ENCODE data around the gene MYO3A.
A peak's percentile ranks its signal among the peaks of the same experiment; 100 is the strongest.
"Not testable (repeated sequence)": the region's sequence is repeated elsewhere in the genome, so short reads cannot be mapped to it uniquely, and the experiment has no call there.

Gene MYO3A

DNA sequence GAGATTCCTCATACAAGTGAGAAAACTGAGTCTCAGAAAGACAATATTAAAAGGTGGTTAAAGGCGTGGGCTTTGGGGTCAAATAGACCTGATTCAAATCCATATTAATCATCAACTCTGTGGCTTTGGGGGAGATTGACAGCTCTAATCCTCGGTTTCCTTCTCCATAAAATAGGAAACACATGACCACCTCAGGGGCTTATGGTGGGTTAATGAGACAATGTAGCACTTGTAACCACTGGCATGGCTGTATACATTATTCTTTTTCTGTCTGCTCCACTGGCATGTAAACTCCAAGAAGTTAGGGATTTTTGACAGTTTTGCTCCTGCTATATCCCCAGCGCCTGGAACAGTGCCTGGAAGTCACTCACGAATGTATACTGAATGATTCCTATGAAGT is 161.8 kb downstream of the MYO3A start:
- DNase-seq = no peak

DNA sequence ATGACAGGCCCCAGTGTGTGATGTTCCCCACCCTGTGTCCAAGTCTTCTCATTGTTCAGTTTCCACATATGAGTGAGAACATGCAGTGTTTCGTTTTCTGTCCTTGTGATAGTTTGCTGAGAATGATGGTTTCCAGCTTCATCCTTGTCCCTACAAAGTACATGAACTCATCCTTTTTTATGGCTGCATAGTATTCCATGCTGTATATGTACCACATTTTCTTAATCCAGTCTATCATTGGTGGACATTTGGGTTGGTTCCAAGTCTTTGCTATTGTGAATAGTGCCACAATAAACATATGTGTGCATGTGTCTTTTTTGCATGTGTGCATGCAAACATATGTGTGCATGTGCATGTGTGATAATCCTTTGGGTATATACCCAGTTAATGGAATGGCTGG is 163.5 kb downstream of the MYO3A start:
- not testable (repeated sequence) for DNase-seq

DNA sequence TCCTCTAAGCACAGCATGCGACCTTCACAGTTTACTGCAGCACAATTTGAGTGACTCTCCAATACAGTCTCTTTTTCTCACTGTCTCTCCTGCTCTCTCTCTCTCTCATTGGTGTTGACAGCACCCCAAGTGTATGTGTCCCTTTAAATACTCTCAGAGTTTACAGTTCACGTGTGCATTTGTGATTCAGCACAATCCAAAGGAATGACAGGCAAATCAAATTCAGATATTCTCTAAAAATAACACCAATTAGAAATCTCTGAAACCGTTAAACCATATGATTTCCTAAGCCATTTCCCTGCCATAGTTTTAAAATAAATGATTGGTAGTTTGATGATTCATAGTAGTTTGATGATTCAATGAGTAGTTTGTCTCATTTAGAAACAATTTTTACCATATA is 178.5 kb downstream of the MYO3A start:
- DNase-seq = no peak

DNA sequence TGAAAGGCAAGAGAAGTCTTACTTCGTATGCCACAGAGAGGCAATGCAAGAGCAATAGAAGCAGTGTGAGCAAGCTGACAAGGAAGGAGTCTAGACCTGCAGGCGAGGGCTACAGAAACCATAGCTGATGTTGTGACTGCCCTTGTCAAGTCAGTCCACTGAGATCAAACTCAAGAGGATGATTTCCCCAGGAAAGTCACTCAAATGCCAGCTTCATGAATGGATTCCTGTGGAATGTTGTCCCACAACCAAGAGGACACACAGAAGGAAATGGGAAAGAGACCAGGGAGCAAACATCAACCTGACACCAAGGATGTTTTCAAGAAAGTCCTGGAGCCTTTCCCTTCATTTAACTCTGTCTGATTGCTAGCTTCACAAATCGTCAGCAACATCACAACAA is 204.6 kb downstream of the MYO3A start:
- no peak for DNase-seq

DNA sequence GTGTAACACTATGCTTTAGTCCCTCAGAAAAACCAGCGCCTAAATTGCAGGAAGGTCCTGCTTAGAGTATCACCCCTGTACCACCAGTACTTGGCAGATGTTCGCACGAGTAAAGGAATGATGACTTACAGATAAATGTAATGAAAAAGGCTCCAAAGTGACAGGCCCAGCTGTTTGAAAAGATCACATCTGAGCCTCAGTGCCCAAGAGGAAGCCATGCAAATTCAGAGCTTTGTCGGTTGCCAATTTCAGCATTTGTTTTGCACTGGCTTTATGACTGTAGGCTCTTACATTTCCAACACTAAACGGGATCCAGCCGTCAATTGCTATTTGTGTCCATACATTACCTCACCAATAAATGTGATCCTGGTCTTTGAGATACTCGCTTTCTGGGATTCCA is 222.0 kb downstream of the MYO3A start:
- DNase-seq = no peak

DNA sequence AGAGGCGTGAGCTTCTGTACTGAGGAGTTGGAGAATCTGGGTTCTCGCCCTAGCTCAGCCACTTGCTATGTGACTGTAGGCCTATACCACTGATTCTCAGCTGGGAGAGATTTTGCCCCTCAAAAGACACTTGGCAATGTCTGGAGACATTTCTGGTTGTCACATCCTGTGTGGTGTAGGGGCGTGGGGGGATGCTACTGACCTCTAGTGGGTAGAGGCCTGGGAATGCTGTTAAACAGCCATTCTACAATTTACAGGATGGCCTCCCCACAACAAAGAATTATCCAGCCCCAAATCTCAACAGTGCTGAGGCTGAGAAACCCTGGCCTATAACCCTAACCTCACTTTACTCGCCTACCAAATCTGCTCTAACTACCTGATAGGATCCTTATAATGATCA is 223.7 kb downstream of the MYO3A start:
- peak in 1 of 2 experiments; percentile 8 for DNase-seq

DNA sequence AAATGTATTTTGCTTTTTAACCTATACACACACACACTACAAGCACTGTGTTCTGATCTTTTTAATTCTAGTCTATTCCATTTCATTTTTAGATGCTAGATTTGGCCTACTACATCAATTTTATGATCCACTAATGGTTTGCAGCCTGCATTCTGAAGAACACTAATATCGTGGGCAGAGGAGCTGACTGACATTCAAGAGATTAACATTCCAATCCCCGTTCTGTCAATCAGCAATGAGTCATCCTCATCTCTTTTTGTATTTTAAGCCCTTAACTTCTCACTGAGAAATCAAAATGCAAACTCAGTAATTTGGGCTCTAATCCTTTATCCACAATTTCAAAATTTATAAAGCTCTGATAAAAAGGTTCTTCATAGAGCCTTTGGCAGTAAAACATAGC is 235.4 kb downstream of the MYO3A start:
- DNase-seq = no peak

DNA sequence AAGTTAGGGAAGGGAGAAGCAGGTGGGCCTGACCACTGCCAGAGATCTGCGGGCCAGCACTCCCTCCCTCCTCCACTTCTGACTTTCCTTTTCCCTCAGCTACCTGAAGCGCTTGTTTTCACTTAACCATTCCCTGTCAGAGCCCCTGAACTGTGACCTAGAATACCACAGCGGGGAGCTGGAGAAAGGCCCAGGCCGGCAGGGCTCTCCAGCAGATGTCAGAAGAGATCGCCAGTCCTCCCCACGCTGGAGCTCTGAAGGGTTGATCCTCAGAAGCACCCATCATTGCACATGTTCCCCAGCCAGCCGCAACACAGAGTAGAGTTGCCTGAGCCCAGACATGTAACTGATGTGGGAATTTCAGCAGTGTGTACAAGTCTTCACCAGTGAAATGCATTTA is 238.1 kb downstream of the MYO3A start:
- no peak for DNase-seq

DNA sequence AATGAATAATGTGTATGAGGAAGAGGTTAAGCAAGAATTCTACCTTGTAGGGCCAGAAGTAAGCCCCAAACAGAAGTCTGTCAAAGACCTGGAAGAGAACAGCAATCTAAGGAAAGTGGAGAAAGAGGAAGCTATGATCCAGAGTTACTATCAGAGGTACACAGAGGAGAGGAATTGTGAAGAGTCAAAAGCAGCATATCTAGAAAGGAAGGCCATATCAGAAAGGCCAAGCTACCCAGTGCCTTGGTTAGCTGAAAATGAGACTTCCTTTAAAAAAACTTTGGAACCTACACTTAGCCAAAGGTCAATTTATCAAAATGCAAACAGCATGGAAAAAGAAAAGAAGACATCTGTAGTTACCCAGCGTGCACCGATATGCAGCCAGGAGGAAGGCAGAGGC is 239.8 kb downstream of the MYO3A start:
- no peak for DNase-seq

DNA sequence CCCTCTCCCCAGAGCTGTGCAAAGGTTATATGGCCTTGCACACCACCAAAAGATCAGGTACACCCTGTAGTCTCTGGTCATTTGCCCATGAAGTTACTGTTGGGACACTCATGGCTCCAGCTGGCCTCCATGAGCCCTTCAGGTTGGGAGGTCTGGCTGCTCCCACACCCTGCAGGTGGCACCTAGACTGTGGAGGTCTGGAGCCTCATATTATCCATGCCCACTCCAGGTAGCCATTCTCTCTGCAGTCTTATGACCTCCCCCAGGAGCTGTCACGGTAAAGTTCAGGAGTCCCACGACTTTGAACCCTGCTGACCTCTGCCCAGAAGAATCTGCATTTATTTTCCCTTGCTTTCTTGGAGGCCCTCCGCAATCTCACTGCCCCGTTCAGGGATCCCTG is 243.3 kb downstream of the MYO3A start:
- DNase-seq = no peak

DNA sequence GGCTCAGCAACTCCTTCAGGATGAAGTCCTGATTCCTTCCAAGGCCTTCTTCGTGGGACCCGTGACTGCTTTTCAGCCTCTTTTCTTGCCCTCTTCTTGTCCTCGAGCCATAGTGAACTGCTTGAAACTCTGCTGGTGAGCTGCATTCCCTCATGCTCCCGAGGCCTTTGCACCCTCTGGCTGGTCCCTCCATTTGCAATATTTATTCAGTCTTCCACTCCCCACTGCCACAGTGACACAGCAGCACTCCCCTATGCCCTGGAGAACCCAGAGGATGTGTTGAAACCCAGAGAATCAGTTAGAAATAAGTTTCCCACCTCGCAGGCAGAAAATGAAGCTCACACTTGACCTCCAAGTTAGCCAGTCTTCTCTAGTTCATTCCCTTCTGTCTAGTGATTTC is 260.2 kb downstream of the MYO3A start:
- no peak for DNase-seq

DNA sequence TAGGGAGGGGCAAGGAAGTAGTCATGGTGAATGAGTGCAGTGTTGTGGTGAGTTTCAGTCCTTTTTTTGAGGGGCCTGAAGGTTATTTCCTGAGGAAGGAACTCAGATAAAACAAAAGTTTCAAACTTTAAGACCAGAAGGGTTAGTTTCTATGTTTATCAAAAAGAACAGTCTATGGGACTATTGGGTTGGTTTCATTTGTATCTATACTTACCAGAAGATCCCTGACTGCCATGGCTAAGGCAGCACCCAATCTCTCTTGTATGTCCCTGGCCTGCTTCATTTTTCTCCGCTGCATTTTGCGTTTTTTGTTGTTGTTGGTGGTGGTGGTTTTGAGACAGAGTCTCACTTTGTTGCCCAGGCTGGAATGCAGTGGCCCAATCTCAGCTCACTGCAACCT is 263.2 kb downstream of the MYO3A start:
- DNase-seq = no peak

DNA sequence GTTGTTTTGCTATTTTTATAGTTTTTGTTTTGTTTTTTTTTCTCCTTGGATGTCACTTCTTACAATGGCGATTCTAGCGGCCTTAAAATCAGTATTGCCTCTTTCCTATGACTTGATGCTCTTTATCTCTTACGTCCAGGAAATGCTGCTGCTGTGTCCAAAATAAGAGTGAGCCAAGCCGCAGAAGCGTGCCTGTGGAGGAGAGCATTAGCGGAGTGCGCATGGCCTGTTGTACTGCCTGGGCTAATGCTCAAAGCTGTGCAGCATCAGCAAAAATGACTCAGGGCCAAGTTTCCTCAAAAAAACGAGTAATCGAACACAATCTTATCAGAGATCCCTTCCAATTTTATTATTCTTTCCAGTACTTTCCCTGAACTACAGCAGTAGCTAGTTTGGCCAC is 264.1 kb downstream of the MYO3A start:
- no peak for DNase-seq

DNA sequence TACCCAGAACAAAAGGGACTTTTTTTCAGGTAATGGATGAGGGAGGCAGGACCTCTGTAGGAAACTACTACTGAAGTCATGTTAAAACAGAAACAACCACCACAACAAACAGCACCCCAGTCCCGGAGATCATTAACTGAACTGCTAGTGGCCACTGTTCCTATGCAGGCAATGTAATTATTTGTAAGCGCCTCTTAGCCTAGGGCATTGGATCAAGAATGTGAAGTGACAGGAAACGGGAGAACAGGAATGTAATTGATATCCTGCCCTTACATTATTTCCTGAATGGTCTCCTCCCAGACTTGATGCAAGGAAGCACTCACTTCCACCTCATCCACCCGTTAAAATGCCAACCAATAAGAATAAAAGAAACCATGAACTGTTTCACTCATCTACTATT is 265.8 kb downstream of the MYO3A start:
- no peak for DNase-seq

DNA sequence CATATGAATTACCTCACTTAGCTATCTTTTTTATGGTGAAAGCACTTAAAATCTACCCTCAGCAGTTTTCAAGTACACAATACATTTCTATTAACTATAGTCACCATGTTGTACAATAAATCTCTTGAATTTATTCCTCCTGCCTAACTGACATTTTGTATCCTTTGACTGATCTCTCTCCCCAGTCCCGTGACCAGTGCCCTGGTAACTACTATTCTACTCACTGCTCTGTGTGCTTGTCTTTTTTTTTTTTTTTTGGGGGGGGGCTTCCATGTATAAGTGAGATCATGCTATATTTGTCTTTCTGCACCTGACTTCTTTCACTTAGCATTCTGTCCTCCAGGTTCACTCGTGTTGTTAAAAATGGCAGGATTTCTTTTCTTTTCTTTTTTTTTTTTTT is 271.2 kb downstream of the MYO3A start:
- DNase-seq = no peak

DNA sequence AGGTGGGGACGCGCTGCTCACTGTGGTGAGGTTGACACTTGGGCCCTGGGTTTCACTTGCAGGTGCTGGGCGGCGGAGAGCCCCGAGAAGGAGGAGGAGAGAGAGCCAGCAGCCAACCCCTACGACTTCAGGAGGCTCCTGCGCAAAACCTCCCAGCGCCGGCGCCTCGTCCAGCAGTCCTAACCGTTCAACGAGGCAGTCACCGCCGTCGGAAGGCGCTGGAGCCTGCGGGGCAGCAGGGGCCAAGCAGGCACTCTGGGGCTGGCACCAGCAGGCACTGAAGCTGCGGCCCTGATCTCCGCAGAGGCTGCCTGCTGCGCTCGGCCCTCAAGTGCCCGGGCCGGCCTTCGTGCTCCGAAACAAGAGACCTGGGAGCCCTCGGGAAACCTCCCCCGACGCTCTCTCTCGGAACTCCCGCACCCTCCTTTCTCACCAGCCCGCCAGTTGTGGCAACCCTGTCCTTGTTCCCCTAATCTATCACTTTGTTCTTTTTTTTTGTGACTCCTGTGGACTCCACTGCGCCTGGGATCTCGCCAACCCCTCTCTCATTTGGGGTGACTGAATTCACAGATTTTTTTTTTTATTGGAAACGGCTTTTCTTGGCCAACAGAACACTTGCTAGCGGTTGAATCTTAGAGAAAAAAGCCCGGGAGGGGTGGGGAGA is 277.9 kb downstream of the MYO3A start:
- no peak for DNase-seq

DNA sequence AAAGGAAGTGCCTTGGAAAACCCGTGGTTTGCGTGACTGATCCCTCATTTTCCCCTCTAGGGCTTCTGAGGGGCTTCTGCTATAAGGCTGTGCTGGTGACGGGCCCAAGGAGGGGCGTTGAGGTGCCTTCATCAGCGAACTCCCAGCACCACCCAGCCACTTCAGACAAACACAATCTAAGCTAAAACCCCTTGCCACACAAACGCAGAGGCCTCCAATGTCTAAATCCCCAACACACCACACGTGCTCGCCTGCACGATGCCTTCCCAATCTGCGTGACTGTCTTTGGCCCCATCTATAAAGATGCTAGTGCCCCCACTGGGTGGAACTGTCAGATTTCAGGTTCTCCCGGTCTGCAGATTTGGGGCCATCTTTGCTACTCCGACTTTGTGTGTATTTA is 278.5 kb downstream of the MYO3A start:
- DNase-seq = no peak

DNA sequence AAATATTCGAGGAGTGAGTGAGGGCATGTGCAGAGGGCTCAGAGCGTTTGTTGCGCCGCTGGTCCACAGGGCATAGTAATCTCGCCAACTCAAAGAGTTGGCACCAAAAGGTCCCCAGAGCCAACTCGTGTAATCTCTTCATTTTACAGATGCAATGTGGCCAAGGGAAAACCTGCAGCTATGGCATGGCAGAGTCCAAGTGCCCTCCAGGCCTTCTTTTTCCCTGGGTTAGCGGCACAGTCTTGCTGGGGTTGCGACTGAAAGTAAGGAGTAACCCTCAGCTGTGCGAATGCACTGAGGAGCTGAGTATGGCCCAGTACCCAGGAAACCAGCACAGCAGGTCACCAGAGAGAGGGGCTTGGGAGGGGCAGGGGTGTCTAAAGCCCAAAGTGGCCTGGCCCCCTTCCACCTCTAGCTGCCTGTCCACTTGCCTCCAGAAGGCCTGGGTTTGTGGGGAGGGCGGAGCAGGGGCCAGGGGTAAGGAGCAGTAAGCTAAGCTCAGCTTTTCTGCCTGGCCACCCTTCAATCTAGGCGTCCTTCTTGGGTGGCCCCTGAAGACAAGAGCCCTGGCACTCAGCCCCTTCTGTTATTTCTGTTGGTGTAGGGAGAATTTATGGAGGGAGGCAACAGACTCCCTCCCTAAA is 279.2 kb downstream of the MYO3A start:
- no peak for DNase-seq

DNA sequence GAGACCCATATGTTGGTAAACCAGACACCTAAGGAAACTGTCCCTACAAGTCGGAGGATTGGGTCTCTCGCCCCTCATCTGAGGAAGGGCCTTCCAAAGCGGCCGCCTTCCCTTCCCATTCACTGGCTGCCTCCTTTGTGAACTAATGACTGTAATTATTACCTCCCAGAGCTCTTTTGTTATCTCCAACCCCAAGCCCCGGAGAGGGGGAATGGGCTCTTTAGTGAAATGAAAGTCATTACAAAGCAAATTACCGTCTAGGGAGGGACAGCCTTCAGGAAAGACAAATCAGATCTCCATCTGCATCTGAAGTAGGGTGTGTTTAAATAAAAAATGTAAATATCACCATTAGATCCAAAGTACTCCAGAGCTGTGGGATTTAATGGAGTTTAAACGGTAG is 280.0 kb downstream of the MYO3A start:
- no peak for DNase-seq

DNA sequence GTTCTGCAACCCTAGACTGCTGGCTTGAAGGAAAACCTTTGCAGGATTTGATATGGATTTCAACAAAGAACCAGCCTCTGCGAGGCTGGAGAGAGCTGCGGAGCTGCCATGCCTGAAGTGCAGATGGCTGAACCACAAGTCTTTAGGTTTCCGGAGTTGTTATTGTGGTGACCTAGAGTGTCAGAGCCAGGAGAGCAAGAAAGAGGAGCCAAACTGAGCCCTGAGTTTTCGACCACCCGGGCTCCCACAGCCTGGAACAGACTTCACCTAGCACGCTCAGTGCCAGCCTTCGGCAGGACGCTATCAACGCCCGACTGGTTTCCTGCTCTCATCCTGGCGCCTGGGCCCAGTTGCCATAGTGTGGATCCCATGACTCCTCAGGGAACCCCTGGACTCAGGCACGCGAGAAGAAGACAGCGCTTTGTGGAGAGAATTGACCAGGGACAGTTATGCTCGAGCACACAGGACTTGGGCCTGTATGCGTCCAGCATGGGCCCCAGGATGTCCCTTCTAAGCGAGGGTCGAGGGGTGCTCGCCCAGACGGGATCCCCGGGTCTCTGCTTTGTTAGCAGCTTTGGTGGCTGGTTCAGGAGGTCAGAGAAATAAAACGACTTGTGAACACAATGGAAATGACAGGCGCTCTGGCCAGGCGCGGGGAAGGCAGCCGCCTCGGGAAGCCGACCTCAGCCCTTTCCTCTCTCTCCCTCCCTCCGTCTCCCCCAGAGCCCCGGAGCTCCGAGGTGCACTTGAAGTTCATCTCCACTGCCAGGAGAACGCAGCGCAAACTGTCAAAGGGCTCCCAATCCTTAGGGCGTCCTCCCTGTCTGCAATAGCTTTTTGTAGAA is 280.7 kb downstream of the MYO3A start:
- DNase-seq = no peak

DNA sequence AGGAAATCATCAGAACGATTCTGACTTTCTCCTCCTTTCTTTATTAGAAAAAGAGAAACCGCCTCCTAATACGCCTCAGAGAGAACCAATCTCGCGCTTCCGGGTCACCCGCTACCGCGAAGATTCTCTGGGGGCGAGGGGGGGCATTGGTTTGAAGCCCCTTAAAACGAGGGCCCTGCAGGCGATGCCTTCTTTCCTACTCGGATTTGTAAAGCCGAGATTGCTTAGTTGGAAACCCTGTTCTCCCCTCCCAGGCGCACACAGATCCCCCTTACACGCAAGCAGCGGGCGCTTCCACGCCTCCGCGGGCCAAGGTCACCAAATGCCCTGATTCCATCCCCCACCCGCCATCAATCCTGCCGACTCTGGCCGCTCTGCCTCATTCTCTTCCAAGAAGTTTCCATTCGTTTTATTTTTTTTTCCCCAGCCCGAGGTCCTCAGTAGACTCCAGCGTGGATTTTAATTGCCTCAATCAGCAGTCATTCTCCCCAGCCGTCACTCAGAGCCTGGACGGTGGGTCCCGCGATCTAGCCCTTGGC is 281.4 kb downstream of the MYO3A start:
- no peak for DNase-seq

DNA sequence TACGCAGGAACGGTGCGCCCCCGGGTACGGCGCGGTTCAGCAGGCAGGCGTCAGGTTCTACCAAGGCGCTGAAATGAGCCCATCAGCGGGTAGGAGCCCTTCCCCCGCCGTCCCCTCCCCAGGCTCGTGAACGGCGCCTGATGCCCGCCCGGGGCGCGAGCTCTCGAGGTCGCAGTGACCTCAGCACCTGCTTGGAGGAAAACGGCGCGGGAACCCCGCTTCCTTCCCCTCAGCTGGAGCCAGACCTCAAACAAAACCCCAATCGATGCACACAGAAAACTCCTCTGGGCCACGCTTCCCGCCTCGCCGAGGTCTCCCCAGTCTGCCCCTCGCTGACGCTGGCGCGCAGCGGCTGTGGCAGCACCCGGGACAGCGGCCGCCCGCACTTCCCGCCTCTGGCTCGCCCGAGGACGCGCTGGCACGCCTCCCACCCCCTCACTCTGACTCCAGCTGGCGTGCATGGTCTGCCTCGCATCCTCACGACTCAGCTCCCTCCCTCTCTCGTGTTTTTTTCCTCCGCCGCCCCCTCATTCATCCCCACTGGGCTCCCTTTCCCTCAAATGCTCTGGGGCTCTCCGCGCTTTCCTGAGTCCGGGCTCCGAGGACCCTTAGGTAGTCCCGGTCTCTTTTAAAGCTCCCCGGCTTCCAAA is 282.0 kb downstream of the MYO3A start:
- DNase-seq = no peak
